ENCODE data around the gene NDOR1.
"Not testable (repeated sequence)": the region's sequence is repeated elsewhere in the genome, so short reads cannot be mapped to it uniquely, and the experiment has no call there.

Gene NDOR1

DNA sequence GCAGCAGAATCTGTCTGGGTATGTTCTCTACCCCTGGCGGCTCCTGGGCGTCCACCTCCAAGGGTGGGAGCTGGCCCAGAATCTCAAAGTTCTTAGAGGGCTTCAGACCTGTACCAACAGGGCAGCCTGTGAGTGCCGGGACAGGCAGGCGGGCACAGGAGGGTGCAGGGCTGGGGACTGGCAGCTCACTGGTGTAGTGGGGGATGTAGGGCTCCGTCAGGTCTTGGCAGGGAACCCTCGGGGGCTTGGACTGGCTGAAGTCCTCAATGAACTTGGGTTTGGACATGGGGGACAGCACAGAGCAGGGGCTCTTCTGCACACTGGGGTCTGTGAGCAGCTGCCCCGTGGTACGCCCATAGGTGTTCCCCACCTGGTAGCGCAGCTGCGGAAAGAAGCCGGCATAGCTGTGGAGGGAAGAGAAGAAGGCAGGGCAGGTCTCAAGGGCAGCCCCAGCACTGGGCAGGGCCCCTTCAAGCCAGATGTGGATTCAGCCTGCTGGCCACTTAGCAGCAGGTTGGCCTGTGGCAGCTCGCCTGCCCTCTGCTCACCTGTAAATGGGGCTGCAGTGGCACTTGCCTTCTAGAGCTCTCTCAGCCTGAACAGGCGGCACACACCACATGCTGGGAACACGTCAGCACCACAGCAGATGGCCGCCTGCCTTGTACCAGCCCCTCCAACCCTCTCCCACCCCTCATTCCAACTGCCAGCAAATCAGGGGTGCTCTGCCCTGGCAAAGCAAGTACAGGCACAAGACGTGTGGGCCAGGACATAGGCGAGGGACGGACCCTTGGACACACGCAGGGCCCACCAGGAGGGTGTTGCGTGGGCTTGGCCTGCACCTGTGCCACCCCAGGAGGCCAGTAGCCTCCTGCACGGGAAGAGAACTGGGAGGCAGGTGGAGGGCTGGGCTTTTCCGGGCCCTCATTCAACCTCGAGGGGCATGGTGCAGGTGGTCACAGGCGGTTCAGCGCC lies 40.2 kb downstream of the NDOR1 start:
- peak; percentile 51 for DNase-seq

DNA sequence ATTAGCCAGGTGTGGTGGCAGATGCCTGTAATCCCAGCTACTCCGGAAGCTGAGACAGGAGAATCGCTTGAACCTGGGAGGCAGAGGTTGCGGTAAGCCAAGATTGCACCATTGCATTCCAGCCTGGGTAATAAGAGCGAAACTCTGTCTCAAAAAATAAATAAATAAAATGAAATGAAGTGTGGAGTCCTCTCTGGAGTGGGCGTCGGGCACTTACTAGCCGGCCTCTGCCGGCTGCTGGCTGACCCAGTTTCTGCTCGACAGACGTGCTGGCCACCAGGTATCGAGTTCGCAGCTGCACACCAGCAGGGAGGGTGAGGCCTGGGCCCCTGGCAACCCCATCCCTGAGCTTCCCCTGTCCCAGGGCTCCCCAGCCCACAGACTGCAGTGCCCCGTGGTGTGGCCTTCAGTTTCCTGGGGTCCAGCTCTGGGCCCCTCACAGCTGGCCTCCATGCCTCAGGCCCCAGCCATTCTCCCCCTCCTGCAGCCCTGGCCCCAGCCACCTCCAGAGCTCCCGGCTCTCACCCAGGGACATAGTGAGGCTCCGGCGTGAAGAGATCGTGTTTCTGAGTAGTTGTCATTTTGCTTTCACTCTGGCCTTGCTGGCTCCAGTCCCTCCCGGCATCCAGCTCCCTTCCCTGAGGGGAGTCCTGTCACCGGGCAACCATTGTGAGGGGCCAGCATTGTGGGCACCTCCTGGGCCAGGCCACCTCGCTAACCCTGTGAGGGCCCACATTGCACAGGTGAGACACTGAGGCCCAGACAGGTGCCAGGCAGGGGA lies 41.8 kb downstream of the NDOR1 start:
- DNase-seq, result peak; percentile 23

GRCh38 chr9:137247916-137248175 lies 42.3 kb downstream of the NDOR1 start:
- no peak for DNase-seq

DNA sequence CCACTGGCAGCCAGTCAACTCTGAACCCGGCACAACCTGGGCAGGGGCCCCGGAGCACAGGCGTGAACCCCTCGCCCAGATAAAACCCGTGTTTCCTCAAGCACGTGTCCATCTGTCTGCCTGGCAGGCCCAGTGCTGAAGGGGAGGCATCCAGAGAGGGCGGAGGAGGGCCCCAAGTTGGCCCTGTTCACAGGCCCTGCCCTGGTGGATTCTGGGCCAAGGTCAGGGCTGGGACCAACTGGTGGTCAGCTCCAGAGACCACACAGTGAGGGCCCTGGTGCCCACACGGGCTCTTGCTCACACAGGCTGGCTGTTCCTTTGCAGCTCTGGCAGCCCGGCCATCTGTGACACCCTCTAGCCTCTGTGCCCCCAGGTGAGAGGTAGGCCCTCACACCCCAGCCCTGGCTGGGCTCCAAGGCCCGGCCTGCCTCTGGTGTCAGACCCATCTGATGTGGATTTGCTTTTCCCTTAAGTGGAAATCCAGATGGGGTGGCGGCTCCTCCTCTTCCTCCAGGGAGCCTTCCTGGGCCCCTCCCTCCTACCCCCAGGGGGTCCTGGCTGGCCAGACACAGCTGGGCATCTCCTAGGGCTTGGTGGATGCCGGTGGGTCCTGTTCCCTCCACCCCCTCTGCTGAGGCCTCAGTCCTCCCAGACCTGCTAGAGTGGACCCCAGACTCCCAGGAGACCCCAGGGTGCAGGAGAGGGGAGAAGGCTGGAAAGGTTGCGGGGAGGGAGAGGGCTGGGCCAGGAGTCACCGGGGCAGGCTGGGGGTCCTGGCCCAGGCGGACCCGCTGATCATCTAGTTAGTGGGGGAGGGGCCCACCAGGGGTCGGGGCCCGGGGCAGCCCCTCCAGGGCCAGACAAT lies 45.1 kb downstream of the NDOR1 start:
- no peak for DNase-seq

GRCh38 chr9:137251194-137251461 lies 45.6 kb downstream of the NDOR1 start, which contains the start of gene STPG3:
Gene STPG3 (plus strand): TSS chr9:137251286. CDS start chr9:137251287, 1 bp downstream.
- DNase-seq, result no peak

DNA sequence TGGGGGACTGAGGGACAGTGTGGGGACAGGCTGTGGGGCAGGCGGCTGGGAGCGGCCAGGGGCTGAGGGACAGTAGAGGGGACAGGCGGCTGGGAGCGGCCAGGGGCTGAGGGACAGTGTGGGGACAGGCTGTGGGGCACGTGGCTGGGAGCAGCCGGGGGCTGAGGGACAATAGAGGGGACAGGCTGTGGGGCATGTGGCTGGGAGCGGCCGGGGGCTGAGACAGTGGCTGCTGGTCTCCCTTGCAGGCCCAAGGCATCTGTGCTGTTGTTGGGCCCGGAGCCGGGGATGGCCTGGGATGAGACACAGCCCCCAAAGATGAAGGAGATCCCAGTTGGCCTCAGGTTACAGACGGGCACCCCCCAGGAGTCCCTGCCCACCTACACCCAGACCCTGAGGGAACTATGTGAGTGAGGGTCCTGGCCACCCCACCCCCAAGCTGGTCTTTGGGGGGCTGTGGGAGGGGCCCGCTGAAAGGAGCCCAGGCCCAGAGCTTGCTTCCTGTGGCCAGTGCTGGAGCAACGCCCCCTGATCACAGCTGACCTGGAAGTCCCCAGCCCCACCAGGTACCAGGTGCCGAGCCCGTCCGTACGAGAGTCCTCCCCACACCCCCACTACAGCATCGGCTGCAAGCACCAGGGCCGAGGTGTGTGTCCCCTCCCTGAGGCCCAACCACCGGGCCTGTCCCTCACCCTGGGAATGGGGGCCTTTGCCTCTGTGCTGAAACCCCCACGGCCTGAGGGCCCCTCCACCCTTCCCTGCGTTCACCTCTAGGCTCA lies 46.2 kb downstream of the NDOR1 start:
- DNase-seq, result no peak

GRCh38 chr9:137252555-137253506 lies 47.3 kb downstream of the NDOR1 start:
- no peak for DNase-seq

DNA sequence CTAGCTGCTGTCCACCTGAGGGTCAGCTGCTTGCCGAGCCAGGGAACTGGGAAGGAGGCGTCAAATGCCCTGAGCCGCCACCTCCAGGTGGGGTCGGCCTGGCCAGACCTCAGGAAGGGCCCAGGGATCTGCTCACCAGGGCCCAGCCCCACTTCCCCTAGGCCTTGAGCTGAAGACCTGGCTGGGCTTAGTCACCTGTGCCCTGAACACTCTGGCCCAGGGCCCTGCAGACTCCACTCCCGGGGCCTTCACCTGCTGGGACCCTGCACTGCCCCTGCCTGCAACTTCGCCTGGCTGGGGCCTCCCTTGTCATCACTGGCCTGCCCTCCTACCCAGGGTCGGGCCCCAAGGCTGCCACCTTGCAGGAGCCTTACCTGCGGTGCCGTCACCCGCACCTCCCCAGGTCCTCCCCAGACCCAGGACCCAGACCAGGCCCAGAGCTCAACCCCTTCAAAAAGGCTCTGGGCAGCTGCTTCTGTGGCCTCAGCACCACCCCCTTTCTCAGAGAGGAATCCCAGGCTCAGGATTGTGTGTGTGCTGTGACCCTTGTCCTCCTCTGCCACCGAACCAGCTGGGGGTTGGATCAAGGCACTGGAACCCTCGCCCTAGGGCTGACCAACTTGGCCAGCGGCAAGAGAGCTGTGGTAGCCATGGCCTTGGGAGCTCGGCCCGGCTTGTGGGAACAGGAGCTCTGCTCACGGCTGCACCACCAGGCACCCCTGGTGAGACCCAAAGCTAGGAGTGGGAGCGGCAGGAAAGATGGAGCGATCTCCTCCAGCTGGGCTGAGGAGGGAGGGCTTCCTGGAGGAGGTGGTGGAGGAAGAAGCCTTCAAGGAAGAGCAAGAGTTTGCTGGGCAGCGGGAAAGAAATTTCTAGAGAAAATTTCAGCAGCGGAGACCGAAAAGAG lies 48.5 kb downstream of the NDOR1 start:
- no peak for DNase-seq

- DNase-seq, result peak; percentile 69
Observed at GRCh38 chr9:137254624-137255447, 49.3 kb downstream of the NDOR1 start, which contains the start of gene NELFB. Gene NELFB (plus strand): TSS chr9:137255327.

DNA sequence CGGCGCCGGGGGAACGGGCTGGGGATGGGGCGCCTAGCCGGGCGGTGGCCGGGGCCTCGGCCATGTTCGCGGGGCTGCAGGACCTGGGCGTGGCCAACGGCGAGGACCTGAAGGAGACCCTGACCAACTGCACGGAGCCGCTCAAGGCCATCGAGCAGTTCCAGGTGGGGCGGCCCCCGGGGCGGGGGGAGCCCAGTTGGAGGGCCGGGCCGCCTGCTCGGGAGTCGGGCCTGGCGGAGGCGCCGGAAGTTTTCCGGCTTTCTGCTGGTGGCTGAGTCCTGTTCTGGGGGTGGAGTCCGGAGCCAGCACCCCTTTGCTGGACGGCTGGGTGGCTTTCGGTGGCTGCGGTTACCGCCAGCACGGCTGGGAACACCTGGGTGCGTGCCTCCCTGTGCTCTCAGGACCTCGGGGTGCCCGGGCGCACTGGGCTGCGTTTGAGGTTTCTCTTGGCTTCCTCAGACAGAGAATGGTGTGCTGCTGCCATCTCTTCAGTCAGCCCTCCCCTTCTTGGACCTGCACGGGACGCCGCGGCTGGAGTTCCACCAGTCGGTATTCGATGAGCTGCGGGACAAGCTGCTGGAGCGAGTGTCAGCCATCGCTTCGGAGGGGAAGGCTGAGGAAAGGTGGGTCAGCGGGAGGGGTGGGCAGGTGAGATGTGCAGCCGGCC lies 50.1 kb downstream of the NDOR1 start:
- DNase-seq, result no peak

DNA sequence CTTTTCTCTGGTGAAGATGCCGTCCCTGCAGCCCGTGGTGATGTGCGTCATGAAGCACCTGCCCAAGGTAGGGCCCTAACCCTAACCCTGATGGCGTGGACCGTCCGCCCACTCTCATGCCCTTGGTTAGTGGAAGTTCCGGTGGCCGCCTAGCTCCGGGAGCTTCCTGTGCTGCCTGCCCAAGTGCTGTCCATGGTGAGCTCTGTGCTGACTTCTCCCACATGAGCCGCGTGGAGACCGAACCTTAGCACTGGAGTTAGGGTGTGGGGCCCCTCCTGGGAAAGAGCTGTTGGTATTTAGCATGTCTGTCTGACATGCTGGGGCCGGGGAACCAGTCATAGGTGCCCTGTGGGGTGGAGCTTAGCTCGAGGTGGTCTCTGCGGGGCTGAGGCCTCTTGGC lies 50.9 kb downstream of the NDOR1 start:
- DNase-seq, result no peak

DNA sequence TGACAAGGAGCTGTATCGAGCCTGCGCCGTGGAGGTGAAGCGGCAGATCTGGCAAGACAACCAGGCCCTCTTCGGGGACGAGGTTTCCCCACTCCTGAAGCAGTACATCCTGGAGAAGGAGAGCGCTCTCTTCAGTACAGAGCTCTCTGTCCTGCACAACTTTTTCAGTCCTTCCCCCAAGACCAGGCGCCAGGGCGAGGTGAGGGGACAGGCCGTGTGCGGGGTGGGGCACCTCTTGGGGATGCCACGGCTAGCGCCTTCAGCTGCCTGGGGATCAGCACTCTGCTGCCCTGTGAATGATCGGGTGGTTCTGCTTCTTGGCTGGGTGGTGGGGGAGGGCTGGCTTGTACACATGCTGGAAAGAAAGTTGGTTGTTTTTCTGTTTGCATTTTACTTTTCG lies 51.4 kb downstream of the NDOR1 start:
- no peak for DNase-seq

DNA sequence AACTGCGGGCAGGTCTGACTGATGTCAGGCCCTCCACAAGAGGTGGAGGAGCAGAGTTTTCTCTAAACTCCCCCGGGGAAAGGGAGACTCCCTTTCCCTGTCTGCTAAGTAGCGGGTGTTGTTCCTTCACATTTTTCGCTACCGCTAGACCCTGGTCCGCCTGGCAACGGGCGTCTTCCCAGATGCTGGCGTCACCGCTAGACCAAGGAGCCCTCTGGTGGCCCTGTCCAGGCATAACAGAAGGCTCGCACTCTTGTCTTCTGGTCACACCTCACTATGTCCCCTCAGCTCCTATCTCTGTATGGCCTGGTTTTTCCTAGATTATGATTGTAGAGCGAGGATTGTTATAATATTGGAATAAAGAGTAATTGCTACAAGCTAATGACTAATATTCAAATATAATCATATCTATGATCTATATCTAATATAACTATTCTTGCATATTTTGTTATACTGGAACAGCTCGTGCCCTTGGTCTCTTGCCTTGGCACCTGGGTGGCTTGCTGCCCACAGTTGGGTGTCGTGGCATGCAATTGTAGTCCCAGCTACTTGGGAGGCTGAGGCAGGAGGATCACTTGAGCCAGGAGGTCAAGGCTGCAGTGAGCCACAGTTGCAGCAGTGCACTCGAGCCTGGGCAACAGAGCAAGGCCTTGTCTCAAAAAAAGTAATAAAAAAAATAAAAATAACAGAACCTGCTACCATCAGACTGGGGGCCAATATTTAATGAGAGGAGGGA lies 56.8 kb downstream of the NDOR1 start:
- DNase-seq, result not testable (repeated sequence)

GRCh38 chr9:137262909-137263285 lies 57.4 kb downstream of the NDOR1 start:
- no peak for DNase-seq

GRCh38 chr9:137263506-137263905 lies 58.0 kb downstream of the NDOR1 start:
- DNase-seq, result no peak

GRCh38 chr9:137264067-137264466 lies 58.6 kb downstream of the NDOR1 start:
- no peak for DNase-seq

DNA sequence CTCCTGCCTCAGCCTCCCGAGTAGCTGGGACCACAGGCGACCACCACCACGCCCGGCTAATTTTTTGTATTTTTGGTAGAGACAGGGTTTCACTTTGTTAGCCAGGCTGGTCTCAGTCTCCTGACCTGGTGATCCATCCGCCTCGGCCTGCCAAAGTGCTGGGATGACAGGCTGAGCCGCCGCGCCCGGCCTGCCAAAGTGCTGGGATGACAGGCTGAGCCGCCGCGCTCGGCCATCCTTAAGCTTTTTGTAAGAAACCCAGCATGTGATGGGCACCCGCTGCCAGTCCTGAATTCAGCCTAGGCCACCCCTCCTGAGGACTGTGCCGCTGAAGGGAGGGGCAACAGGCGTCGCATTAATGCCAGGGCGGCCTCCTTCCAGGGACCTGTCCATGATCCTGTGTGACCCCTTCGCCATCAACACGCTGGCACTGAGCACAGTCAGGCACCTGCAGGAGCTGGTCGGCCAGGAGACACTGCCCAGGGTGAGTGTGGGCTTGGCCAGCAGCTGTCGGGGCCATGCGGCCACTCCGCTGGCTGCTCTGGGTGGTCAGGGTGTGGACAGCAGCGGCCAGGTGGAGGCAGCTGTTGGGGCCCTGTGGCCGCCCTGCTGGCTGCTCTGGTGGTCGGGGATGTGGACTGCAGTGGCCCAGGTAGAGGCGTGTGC lies 60.1 kb downstream of the NDOR1 start:
- DNase-seq, result no peak
